Spleen (tissue), 11 donors: ENCODE measurements around the gene ICAM2. TPM values are rescaled to one million over a fixed set of nuclear protein-coding genes. Genes with fewer than 3 reads are reported as not detected.

ENCODE experiments used
- DNase-seq: peaks from one replicate; pipeline ENCODE4 v3.0.0-alpha.2; 2020
- H3K27ac ChIP-seq, 8 donors: fragments of 200-600 bp; sonication (generic) in 7 of 8; 1 replicate in 4 of 8; 2 replicates in 4 of 8; pipeline versions ENCODE4 v1.5.0 to v1.8.0; 2016 to 2021; ENCODE audit warnings: inconsistent platforms in 4 of 8, mild to moderate bottlenecking in 4 of 8, moderate library complexity in 1 of 8
- H3K27me3 ChIP-seq, 7 donors: fragments of 200-600 bp; sonication (generic) in 6 of 7; replicated peaks in 1 of 7; 1 replicate in 4 of 7; 2 replicates in 3 of 7; pipeline versions ENCODE4 v1.5.0 to v1.8.0; 2016 to 2021; ENCODE audit warnings: inconsistent platforms in 3 of 7, mild to moderate bottlenecking in 1 of 7
- H3K36me3 ChIP-seq, 6 donors: fragments of 200-600 bp; sonication (generic) in 5 of 6; 1 replicate in 4 of 6; 2 replicates in 2 of 6; pipeline versions ENCODE4 v1.5.0 to v1.8.0; 2016 to 2021; ENCODE audit warnings: inconsistent platforms in 2 of 6
- H3K4me1 ChIP-seq, 6 donors: fragments of 200-600 bp; sonication (generic) in 5 of 6; 1 replicate in 3 of 6; 2 replicates in 3 of 6; pipeline versions ENCODE4 v1.5.0 to v1.8.0; 2016 to 2021; ENCODE audit warnings: inconsistent platforms in 3 of 6
- H3K4me3 ChIP-seq, 8 donors: fragments of 200-600 bp; sonication (generic) in 7 of 8; 1 replicate in 4 of 8; 2 replicates in 4 of 8; pipeline versions ENCODE4 v1.5.0 to v1.8.0; 2016 to 2021; ENCODE audit warnings: inconsistent platforms in 4 of 8, mild to moderate bottlenecking in 4 of 8, moderate library complexity in 2 of 8
- H3K9me3 ChIP-seq, 8 donors: fragments of 200-600 bp; sonication (generic) in 7 of 8; 1 replicate in 4 of 8; 2 replicates in 4 of 8; pipeline versions ENCODE4 v1.5.0 to v1.8.0; 2016 to 2021; ENCODE audit warnings: inconsistent platforms in 4 of 8
- POLR2A ChIP-seq, 3 donors: fragments of 450-650 bp; IDR thresholded peaks; one replicate each; pipeline ENCODE4 v1.5.1; 2017; ENCODE audit warnings: antibody characterized with exemption in 3 of 3, mild to moderate bottlenecking in 1 of 3
- POLR2AphosphoS5 ChIP-seq, 3 donors: sonication (generic); formaldehyde crosslinking; IDR thresholded peaks; one replicate each; pipeline ENCODE4 v1.5.1; 2017; ENCODE audit warnings: antibody characterized with exemption in 3 of 3
- WGBS, 5 donors: extraction: QIAGEN DNeasy Blood & Tissue Kit in 3 of 5; methylation state at CpG; one replicate each; pipeline versions ENCODE4 v1.1.5 to v1.1.7; 2013 to 2018; 5-methylcytosine and 5-hydroxymethylcytosine counted together
- intact Hi-C: fragments of 100-400 bp; cut with DNase I; formaldehyde crosslinking; loops from one replicate; pipeline ENCODE4 v1.15.0; 2023; ENCODE audit warnings: low total_unique reads
- polyA plus RNA-seq, 3 donors: library from polyadenylated mRNA; stranded (reverse); fragments of 200-250 nt; gene quantifications; one replicate each; pipeline ENCODE4 v1.2.1, GENCODE V29; 2013
- total RNA-seq, 7 donors: library from RNA; depleted of rRNA in 3 of 7; stranded (reverse); fragments of >200 nt in 3 of 7; fragmentation: NEBNext Ultra II Directional in 4 of 7; extraction: Animal tissue kit (Norgen Biotek cat#: 25700) in 4 of 7; gene quantifications; one replicate each; pipeline versions ENCODE4 v1.1.0 to v1.2.1, GENCODE V29; 2016 to 2021
- TF ChIP-seq, protein P1 (sequence below), 11 experiments: fragments of 200-600 bp in 7 of 11; fragments of 450-650 bp in 4 of 11; sonication (generic) in 4 of 11; IDR thresholded peaks in 8 of 11; conservative IDR thresholded peaks in 3 of 11; 1 replicate in 7 of 11; 2 replicates in 4 of 11; pipeline versions ENCODE4 v1.4.0 to v1.8.0; 2016 to 2021; ENCODE audit warnings: antibody characterized with exemption in 11 of 11, inconsistent platforms in 4 of 11, mild to moderate bottlenecking in 1 of 11
- donor health status: healthy with polysubstance abuse.
- donor health status: DM: no; HTN: no; CAD: no; lungs with moderate emphysema.
- donor health status: DM: no; HTN: no; CAD: no.
- donor health status: Bipolar disorder and iron deficiency.
- donor health status: healthy.
- donor health status: DM: no; HTN: no; CAD: no.
- donor health status: DM: yes; HTN: yes; CAD: no.

ICAM2 gene
- total and polyA plus RNA-seq, 10 donors, result 79.2 to 412 (median 173) TPM

DNA sequence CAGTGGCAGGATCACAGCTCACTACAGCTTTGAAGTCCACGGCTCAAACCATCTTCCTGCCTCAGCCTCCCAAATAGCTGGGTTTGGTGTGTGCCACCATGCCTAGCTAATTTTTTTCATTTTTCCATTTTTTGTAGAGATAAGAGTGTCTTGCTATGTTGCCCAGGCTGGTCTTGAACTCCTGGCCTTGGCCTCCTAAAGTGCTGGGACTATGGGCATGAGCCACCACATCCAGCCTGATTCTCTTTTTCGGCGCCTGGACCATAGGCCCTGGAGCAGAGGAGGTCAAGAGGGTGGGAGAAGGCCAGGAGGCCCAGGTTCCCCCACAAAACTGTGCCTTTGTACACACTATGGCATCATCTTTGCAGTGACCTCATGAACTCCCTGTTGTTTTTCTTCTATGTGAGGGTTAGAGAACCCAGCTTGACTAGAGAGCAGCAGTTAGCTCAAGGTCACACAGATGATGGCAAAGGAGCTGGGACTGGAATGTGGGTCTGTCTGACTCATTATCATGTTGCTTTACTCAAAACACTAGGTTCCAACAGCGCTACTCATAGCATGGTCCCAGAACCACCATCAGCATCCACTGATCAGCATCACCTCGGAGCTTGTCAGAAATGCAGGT lies 64.0 kb downstream of the ICAM2 start:
- WGBS, 5 donors, result 89 to 96% (median 94%) methylated on average over 5 of the region's 5 CpGs
- no peaks in the 10 kb centered on the region for H3K36me3 ChIP-seq
- H3K4me1 ChIP-seq, result peaks cover 8 to 51% (median 27%) of the 10 kb centered on the region in 6 donors
- no peak for DNase-seq
- intact Hi-C loops, result no loop called here
- H3K9me3 ChIP-seq, result no peaks in the 10 kb centered on the region
- H3K27ac ChIP-seq, result no peak overlapping the region
- TF ChIP-seq POLR2A (IDR thresholded peaks at IDR 0.05), result no peak
- TF ChIP-seq, protein P1, sequence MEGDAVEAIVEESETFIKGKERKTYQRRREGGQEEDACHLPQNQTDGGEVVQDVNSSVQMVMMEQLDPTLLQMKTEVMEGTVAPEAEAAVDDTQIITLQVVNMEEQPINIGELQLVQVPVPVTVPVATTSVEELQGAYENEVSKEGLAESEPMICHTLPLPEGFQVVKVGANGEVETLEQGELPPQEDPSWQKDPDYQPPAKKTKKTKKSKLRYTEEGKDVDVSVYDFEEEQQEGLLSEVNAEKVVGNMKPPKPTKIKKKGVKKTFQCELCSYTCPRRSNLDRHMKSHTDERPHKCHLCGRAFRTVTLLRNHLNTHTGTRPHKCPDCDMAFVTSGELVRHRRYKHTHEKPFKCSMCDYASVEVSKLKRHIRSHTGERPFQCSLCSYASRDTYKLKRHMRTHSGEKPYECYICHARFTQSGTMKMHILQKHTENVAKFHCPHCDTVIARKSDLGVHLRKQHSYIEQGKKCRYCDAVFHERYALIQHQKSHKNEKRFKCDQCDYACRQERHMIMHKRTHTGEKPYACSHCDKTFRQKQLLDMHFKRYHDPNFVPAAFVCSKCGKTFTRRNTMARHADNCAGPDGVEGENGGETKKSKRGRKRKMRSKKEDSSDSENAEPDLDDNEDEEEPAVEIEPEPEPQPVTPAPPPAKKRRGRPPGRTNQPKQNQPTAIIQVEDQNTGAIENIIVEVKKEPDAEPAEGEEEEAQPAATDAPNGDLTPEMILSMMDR (IDR thresholded peaks at IDR 0.05 in 8 of 11, conservative IDR thresholded peaks at IDR 0.05 in 3 of 11), result no peak
- TF ChIP-seq POLR2AphosphoS5 (IDR thresholded peaks at IDR 0.05), result no peak
- no peaks in the 10 kb centered on the region for H3K27me3 ChIP-seq
- no peak overlapping the region for H3K4me3 ChIP-seq

DNA sequence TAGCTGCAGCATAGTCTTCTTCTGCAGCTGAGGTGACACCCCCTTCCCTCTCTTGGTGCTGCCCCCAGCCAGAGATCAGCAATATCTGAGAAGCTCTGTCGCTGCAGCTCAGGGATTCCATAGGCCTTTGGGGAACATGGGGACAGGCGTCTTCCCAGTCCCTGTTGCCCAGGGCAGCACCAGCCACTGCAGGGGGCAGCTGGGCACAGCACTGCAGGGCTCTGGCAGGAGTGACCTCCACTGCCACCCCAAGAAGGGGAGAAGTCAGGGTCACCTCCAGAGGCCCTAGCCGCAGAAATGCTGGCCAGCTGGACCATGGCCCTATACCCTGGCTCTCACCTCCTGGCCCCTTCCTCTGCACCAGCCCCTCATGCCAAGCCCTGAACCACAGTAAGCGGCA lies 64.6 kb downstream of the ICAM2 start:
- H3K27ac ChIP-seq, result peak overlapping the region in 2 of 8 donors; percentile 11 to 81
- TF ChIP-seq POLR2A (IDR thresholded peaks at IDR 0.05) (no peak), POLR2AphosphoS5 (IDR thresholded peaks at IDR 0.05) (no peak)
- TF ChIP-seq, protein P1 (IDR thresholded peaks at IDR 0.05 in 8 of 11, conservative IDR thresholded peaks at IDR 0.05 in 3 of 11), result no peak
- no peaks in the 10 kb centered on the region for H3K36me3 ChIP-seq
- peaks cover 8 to 51% (median 25%) of the 10 kb centered on the region in 6 donors for H3K4me1 ChIP-seq
- no peaks in the 10 kb centered on the region for H3K27me3 ChIP-seq
- intact Hi-C loops, result no loop called here
- H3K4me3 ChIP-seq, result no peak overlapping the region
- 85 to 94% (median 88%) methylated on average over 4 of the region's 4 CpGs for WGBS, 5 donors
- no peaks in the 10 kb centered on the region for H3K9me3 ChIP-seq
- peak; percentile 59 for DNase-seq

DNA sequence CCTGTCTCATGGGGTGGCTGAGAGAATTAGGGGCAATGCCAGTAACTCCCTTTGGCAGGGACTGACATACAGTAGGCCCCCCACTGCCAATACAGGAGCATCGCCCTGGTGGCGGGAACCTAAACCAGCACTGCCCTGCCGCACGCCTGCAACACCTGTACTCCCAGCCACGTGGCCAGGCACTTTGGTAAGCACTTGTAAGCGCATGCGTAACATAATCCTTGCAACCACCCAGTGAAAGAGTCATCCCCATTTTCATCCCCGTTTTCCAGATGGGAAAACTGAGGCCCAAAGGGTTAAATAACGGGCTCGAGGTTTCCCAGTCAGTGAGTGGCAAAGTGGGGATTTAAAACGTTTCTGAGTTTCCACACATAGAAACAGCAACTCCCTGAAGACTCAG lies 65.2 kb downstream of the ICAM2 start:
- Histone ChIP-seq H3K27ac (peak overlapping the region in 3 of 8 donors; percentile 52 to 81 (median 68)), H3K27me3 (no peaks in the 10 kb centered on the region), H3K4me3 (no peak overlapping the region), H3K4me1 (peaks cover 8 to 51% (median 28%) of the 10 kb centered on the region in 6 donors), H3K9me3 (no peaks in the 10 kb centered on the region), H3K36me3 (no peaks in the 10 kb centered on the region)
- WGBS, 5 donors, result 80 to 89% (median 85%) methylated on average over 7 to 11 of the region's 11 CpGs
- DNase-seq, result peak; percentile 73
- intact Hi-C loops, result no loop called here
- TF ChIP-seq POLR2A (IDR thresholded peaks at IDR 0.05) (no peak), POLR2AphosphoS5 (IDR thresholded peaks at IDR 0.05) (no peak)
- TF ChIP-seq, protein P1 (IDR thresholded peaks at IDR 0.05 in 8 of 11, conservative IDR thresholded peaks at IDR 0.05 in 3 of 11), result no peak

DNA sequence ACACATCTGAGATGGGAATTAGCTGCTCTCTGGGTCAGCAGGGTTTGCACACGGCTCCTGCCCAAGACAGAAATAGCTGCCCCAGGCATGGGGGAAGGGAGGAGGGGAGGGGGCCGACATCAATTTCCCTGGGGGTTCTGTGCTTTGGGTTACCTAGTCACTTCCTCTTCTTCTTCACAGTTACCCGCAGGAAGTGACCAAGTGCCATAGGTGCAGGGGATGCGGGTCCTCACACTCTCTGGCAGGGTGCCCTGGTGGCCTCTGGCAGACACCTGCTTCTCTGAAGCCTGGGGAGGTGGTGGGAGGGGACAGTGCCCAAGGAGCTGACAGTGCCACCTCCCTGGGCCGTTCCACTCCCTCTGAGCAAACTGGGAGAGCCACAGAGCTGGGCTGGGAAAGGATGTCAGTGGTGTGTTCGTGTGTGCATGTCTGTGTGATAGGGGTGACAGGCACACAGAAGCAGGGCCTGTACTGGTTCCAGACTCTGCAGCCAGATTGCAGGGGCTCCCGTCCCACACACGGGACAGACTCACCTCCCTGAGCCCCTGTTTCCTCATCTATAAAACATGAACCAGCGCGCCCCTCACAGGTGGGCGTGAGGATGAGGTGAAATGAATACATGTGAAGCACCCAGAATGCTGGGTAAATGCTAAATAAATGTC lies 65.9 kb downstream of the ICAM2 start:
- intact Hi-C loops, result no loop called here
- H3K4me1 ChIP-seq, result peaks cover 8 to 55% (median 27%) of the 10 kb centered on the region in 6 donors
- no peaks in the 10 kb centered on the region for H3K27me3 ChIP-seq
- H3K4me3 ChIP-seq, result no peak overlapping the region
- 30 to 48% (median 37%) methylated on average over 9 to 11 of the region's 11 CpGs for WGBS, 5 donors
- DNase-seq, result peak; percentile 90
- H3K9me3 ChIP-seq, result no peaks in the 10 kb centered on the region
- TF ChIP-seq, protein P1 (IDR thresholded peaks at IDR 0.05 in 8 of 11, conservative IDR thresholded peaks at IDR 0.05 in 3 of 11), result no peak
- TF ChIP-seq POLR2A (IDR thresholded peaks at IDR 0.05) (no peak), POLR2AphosphoS5 (IDR thresholded peaks at IDR 0.05) (peak; percentile 38 to 62 (median 42))
- H3K36me3 ChIP-seq, result no peaks in the 10 kb centered on the region
- H3K27ac ChIP-seq, result peak overlapping the region in 7 of 8 donors; percentile 9 to 81 (median 62)
